ENCODE data around the gene MNAT1.
"Not testable (repeated sequence)": the region's sequence is repeated elsewhere in the genome, so short reads cannot be mapped to it uniquely, and the experiment has no call there.

Gene MNAT1

GRCh38 chr14:60723116-60723906 lies 11.2 kb upstream of the MNAT1 start:
- Histone ChIP-seq H3K4me1 (ENCODE audit: control extremely low read depth in 1 of 4, control insufficient read depth in 4 of 4, insufficient read depth in 4 of 4, low read length in 3 of 4) (peaks cover 0 to 32% (median 28%) of the 10 kb centered on the region in 4 experiments), H3K9me3 (ENCODE audit: control extremely low read depth in 1 of 5, control insufficient read depth in 4 of 5, insufficient read depth in 2 of 5, low read depth in 1 of 5, low read length in 4 of 5) (peaks cover 0 to 2% (median 0%) of the 10 kb centered on the region in 5 experiments), H3K27ac (ENCODE audit: insufficient read depth in 1 of 2, low read depth in 1 of 2, low read length in 2 of 2, poor library complexity in 1 of 2, severe bottlenecking in 2 of 2) (no peak overlapping the region), H3K4me3 (ENCODE audit: control insufficient read depth in 1 of 7, extremely low read depth in 1 of 7, insufficient read depth in 4 of 7, low read depth in 2 of 7, low read length in 6 of 7) (peak overlapping the region; percentile 28 to 75 (median 62)), H3K36me3 (ENCODE audit: control insufficient read depth in 4 of 4, insufficient read depth in 4 of 4, low read length in 3 of 4) (no peaks in the 10 kb centered on the region), H3K27me3 (replicated peaks in 2 of 5; ENCODE audit: control insufficient read depth in 4 of 5, insufficient read depth in 5 of 5, low read length in 4 of 5) (peaks cover 32 to 95% (median 55%) of the 10 kb centered on the region in 5 experiments)
- POLR2A ChIA-PET, result interaction anchor here (0.5 kb wide), 1 partner anchor 34 kb away, joined by 4 read pairs; no protein-coding TSS in a partner anchor
- CTCF ChIA-PET, result interaction anchor here (0.6 kb wide), 1 partner anchor 42 kb away, joined by 3 read pairs; no protein-coding TSS in a partner anchor
- DNase-seq, result peak in 2 of 3 donors; percentile 48 to 63
- under 1% methylated on average over 54 of the region's 78 CpGs for WGBS (ENCODE audit: insufficient coverage)

- WGBS (ENCODE audit: insufficient coverage), result 1% methylated on average over 13 of the region's 36 CpGs
- peak in 2 of 3 donors; percentile 42 to 53 for DNase-seq
- Histone ChIP-seq H3K27ac (ENCODE audit: insufficient read depth in 1 of 2, low read depth in 1 of 2, low read length in 2 of 2, poor library complexity in 1 of 2, severe bottlenecking in 2 of 2) (peak within 1 kb of the TSS in 1 of 2 experiments; percentile 56), H3K27me3 (replicated peaks in 2 of 5; ENCODE audit: control insufficient read depth in 4 of 5, insufficient read depth in 5 of 5, low read length in 4 of 5) (peaks cover 32 to 95% (median 56%) of the 10 kb centered on the region in 5 experiments), H3K4me3 (ENCODE audit: control insufficient read depth in 1 of 7, extremely low read depth in 1 of 7, insufficient read depth in 4 of 7, low read depth in 2 of 7, low read length in 6 of 7) (peak within 1 kb of the TSS; percentile 28 to 75 (median 62)), H3K4me1 (ENCODE audit: control extremely low read depth in 1 of 4, control insufficient read depth in 4 of 4, insufficient read depth in 4 of 4, low read length in 3 of 4) (peaks cover 0 to 32% (median 28%) of the 10 kb centered on the region in 4 experiments), H3K36me3 (ENCODE audit: control insufficient read depth in 4 of 4, insufficient read depth in 4 of 4, low read length in 3 of 4) (no peaks in the 10 kb centered on the region), H3K9me3 (ENCODE audit: control extremely low read depth in 1 of 5, control insufficient read depth in 4 of 5, insufficient read depth in 2 of 5, low read depth in 1 of 5, low read length in 4 of 5) (peaks cover 0 to 2% (median 0%) of the 10 kb centered on the region in 5 experiments)
- ChIA-PET CTCF (no interaction called here), POLR2A (interaction anchor here (0.5 kb wide), 1 partner anchor 34 kb away, joined by 4 read pairs; no protein-coding TSS in a partner anchor)
These were observed 10.5 kb upstream of the MNAT1 start, which contains the start of gene SIX4 for GRCh38 chr14:60723907-60724618. TSS of gene SIX4 (minus strand) at chr14:60724351. CDS start at chr14:60724074, 277 bp downstream.

GRCh38 chr14:60731291-60731690 lies 3.3 kb upstream of the MNAT1 start:
- H3K27ac ChIP-seq (ENCODE audit: insufficient read depth in 1 of 2, low read depth in 1 of 2, low read length in 2 of 2, poor library complexity in 1 of 2, severe bottlenecking in 2 of 2); H3K9me3 ChIP-seq (ENCODE audit: control extremely low read depth in 1 of 5, control insufficient read depth in 4 of 5, insufficient read depth in 2 of 5, low read depth in 1 of 5, low read length in 4 of 5); H3K36me3 ChIP-seq (ENCODE audit: control insufficient read depth in 4 of 4, insufficient read depth in 4 of 4, low read length in 3 of 4); CTCF ChIA-PET; H3K4me3 ChIP-seq (ENCODE audit: control insufficient read depth in 1 of 7, extremely low read depth in 1 of 7, insufficient read depth in 4 of 7, low read depth in 2 of 7, low read length in 6 of 7); DNase-seq; POLR2A ChIA-PET: not testable (repeated sequence)
- 100% methylated on average over 2 of the region's 5 CpGs for WGBS (ENCODE audit: insufficient coverage)
- Histone ChIP-seq H3K4me1 (ENCODE audit: control extremely low read depth in 1 of 4, control insufficient read depth in 4 of 4, insufficient read depth in 4 of 4, low read length in 3 of 4) (peaks cover 8 to 11% (median 8%) of the 10 kb centered on the region in 4 experiments), H3K27me3 (replicated peaks in 2 of 5; ENCODE audit: control insufficient read depth in 4 of 5, insufficient read depth in 5 of 5, low read length in 4 of 5) (peaks cover 13 to 55% (median 22%) of the 10 kb centered on the region in 5 experiments)

- no peak for DNase-seq
- H3K27me3 ChIP-seq (replicated peaks in 2 of 5; ENCODE audit: control insufficient read depth in 4 of 5, insufficient read depth in 5 of 5, low read length in 4 of 5), result peaks cover 11 to 39% (median 13%) of the 10 kb centered on the region in 5 experiments
- no peak overlapping the region for H3K4me3 ChIP-seq (ENCODE audit: control insufficient read depth in 1 of 7, extremely low read depth in 1 of 7, insufficient read depth in 4 of 7, low read depth in 2 of 7, low read length in 6 of 7)
- H3K27ac ChIP-seq (ENCODE audit: insufficient read depth in 1 of 2, low read depth in 1 of 2, low read length in 2 of 2, poor library complexity in 1 of 2, severe bottlenecking in 2 of 2), result no peak overlapping the region
- peaks cover 8 to 11% (median 8%) of the 10 kb centered on the region in 4 experiments for H3K4me1 ChIP-seq (ENCODE audit: control extremely low read depth in 1 of 4, control insufficient read depth in 4 of 4, insufficient read depth in 4 of 4, low read length in 3 of 4)
- WGBS (ENCODE audit: insufficient coverage), result 83% methylated on average over 3 of the region's 4 CpGs
- H3K9me3 ChIP-seq (ENCODE audit: control extremely low read depth in 1 of 5, control insufficient read depth in 4 of 5, insufficient read depth in 2 of 5, low read depth in 1 of 5, low read length in 4 of 5), result no peaks in the 10 kb centered on the region
- CTCF ChIA-PET, result no interaction called here
- no peaks in the 10 kb centered on the region for H3K36me3 ChIP-seq (ENCODE audit: control insufficient read depth in 4 of 4, insufficient read depth in 4 of 4, low read length in 3 of 4)
- POLR2A ChIA-PET, result no interaction called here
These were observed 1.6 kb upstream of the MNAT1 start for GRCh38 chr14:60732840-60733483.

GRCh38 chr14:60735416-60735815 lies 855 bp downstream of the MNAT1 start:
- ChIA-PET POLR2A (no interaction called here), CTCF (no interaction called here)
- WGBS (ENCODE audit: insufficient coverage), result 41% methylated on average over 2 of the region's 5 CpGs
- H3K9me3 ChIP-seq (ENCODE audit: control extremely low read depth in 1 of 5, control insufficient read depth in 4 of 5, insufficient read depth in 2 of 5, low read depth in 1 of 5, low read length in 4 of 5), result no peaks in the 10 kb centered on the region
- H3K27ac ChIP-seq (ENCODE audit: insufficient read depth in 1 of 2, low read depth in 1 of 2, low read length in 2 of 2, poor library complexity in 1 of 2, severe bottlenecking in 2 of 2), result no peak overlapping the region
- no peak for DNase-seq
- peak overlapping the region in 6 of 7 experiments; percentile 86 to 98 (median 96) for H3K4me3 ChIP-seq (ENCODE audit: control insufficient read depth in 1 of 7, extremely low read depth in 1 of 7, insufficient read depth in 4 of 7, low read depth in 2 of 7, low read length in 6 of 7)
- no peaks in the 10 kb centered on the region for H3K36me3 ChIP-seq (ENCODE audit: control insufficient read depth in 4 of 4, insufficient read depth in 4 of 4, low read length in 3 of 4)
- peaks cover 5 to 17% (median 8%) of the 10 kb centered on the region in 5 experiments for H3K27me3 ChIP-seq (replicated peaks in 2 of 5; ENCODE audit: control insufficient read depth in 4 of 5, insufficient read depth in 5 of 5, low read length in 4 of 5)
- peaks cover 8 to 11% (median 8%) of the 10 kb centered on the region in 4 experiments for H3K4me1 ChIP-seq (ENCODE audit: control extremely low read depth in 1 of 4, control insufficient read depth in 4 of 4, insufficient read depth in 4 of 4, low read length in 3 of 4)

GRCh38 chr14:60736494-60736893 lies 1.9 kb downstream of the MNAT1 start:
- no peak for DNase-seq
- Histone ChIP-seq H3K36me3 (ENCODE audit: control insufficient read depth in 4 of 4, insufficient read depth in 4 of 4, low read length in 3 of 4) (no peaks in the 10 kb centered on the region), H3K27me3 (replicated peaks in 2 of 5; ENCODE audit: control insufficient read depth in 4 of 5, insufficient read depth in 5 of 5, low read length in 4 of 5) (peaks cover 5 to 17% (median 8%) of the 10 kb centered on the region in 5 experiments), H3K4me3 (ENCODE audit: control insufficient read depth in 1 of 7, extremely low read depth in 1 of 7, insufficient read depth in 4 of 7, low read depth in 2 of 7, low read length in 6 of 7) (no peak overlapping the region), H3K27ac (ENCODE audit: insufficient read depth in 1 of 2, low read depth in 1 of 2, low read length in 2 of 2, poor library complexity in 1 of 2, severe bottlenecking in 2 of 2) (no peak overlapping the region), H3K9me3 (ENCODE audit: control extremely low read depth in 1 of 5, control insufficient read depth in 4 of 5, insufficient read depth in 2 of 5, low read depth in 1 of 5, low read length in 4 of 5) (no peaks in the 10 kb centered on the region), H3K4me1 (ENCODE audit: control extremely low read depth in 1 of 4, control insufficient read depth in 4 of 4, insufficient read depth in 4 of 4, low read length in 3 of 4) (peaks cover 8 to 11% (median 8%) of the 10 kb centered on the region in 4 experiments)
- CTCF ChIA-PET, result no interaction called here
- WGBS (ENCODE audit: insufficient coverage), result 85% methylated on average over 2 of the region's 4 CpGs
- POLR2A ChIA-PET, result no interaction called here

Measured in common myeloid progenitor, CD34-positive (primary cell).